MM.1S (cell line): Measurements from ENCODE around the gene XYLT1.

Experiments used
- DNase-seq: peaks from one replicate; pipeline ENCODE4 v3.0.0-alpha.2; 2015
- H2AFZ ChIP-seq: fragments of 300-600 bp; sonication (generic); 2 replicates; pipeline ENCODE4 v1.6.0; 2016; ENCODE audit warnings: antibody characterized with exemption, low read length
- H3F3A ChIP-seq: fragments of 300-600 bp; sonication (generic); 2 replicates; pipeline ENCODE4 v1.6.1; 2016; ENCODE audit warnings: mild to moderate bottlenecking, antibody characterized with exemption, low read length, moderate library complexity, mixed read lengths; ENCODE audit not compliant: insufficient read depth
- H3K27ac ChIP-seq: fragments of 300-600 bp; sonication (generic); 2 replicates; pipeline ENCODE4 v1.5.1; 2016; ENCODE audit warnings: mild to moderate bottlenecking, low read length
- H3K27me3 ChIP-seq: fragments of 300-600 bp; sonication (generic); replicated peaks from 2 replicates; pipeline ENCODE4 v1.6.0; 2016; ENCODE audit warnings: low read length; ENCODE audit not compliant: insufficient read depth
- H3K36me3 ChIP-seq: fragments of 300-600 bp; sonication (generic); replicated peaks from 2 replicates; pipeline ENCODE4 v1.6.1; 2016; ENCODE audit warnings: mild to moderate bottlenecking, low read length, mixed read lengths; ENCODE audit not compliant: insufficient read depth
- H3K4me1 ChIP-seq: fragments of 300-600 bp; sonication (generic); 2 replicates; pipeline ENCODE4 v1.6.1; 2016; ENCODE audit warnings: low read length, mixed read lengths
- H3K4me2 ChIP-seq: fragments of 300-600 bp; sonication (generic); 2 replicates; pipeline ENCODE4 v1.6.0; 2016; ENCODE audit warnings: low read depth, low read length
- H3K4me3 ChIP-seq: fragments of 300-600 bp; sonication (generic); 2 replicates; pipeline ENCODE4 v1.5.1; 2016; ENCODE audit warnings: low read length, mixed read lengths
- H3K79me2 ChIP-seq: fragments of 300-600 bp; sonication (generic); 2 replicates; pipeline ENCODE4 v1.6.1; 2016; ENCODE audit warnings: mixed run types, low read length, mixed read lengths
- H3K9ac ChIP-seq: fragments of 300-600 bp; sonication (generic); 2 replicates; pipeline ENCODE4 v1.6.1; 2016; ENCODE audit warnings: low read length, mixed read lengths
- H3K9me2 ChIP-seq: fragments of 300-600 bp; sonication (generic); replicated peaks from 2 replicates; pipeline ENCODE4 v1.6.1; 2016; ENCODE audit warnings: mild to moderate bottlenecking, low read length, mixed read lengths; ENCODE audit not compliant: insufficient read depth
- H3K9me3 ChIP-seq: fragments of 300-600 bp; sonication (generic); replicated peaks from 2 replicates; pipeline ENCODE4 v1.6.1; 2016; ENCODE audit warnings: mild to moderate bottlenecking, low read length, mixed read lengths; ENCODE audit not compliant: insufficient read depth
- H4K20me1 ChIP-seq: fragments of 300-600 bp; sonication (generic); 2 replicates; pipeline ENCODE4 v1.6.1; 2016; ENCODE audit warnings: mild to moderate bottlenecking, low read length, moderate library complexity, mixed read lengths; ENCODE audit not compliant: insufficient read depth
- EZH2 ChIP-seq: fragments of 300-600 bp; sonication (generic); optimal IDR thresholded peaks from 2 replicates; pipeline ENCODE3; 2017; ENCODE audit warnings: low read depth, mild to moderate bottlenecking, antibody characterized with exemption, low read length, mixed read lengths
- EZH2phosphoT487 ChIP-seq: fragments of 300-600 bp; sonication (generic); IDR thresholded peaks from 2 replicates; pipeline ENCODE4 v1.6.1; 2018; ENCODE audit warnings: antibody characterized with exemption, low read length
- TF ChIP-seq, protein P1 (sequence below): fragments of 300-600 bp; sonication (generic); IDR thresholded peaks from 2 replicates; pipeline ENCODE4 v1.5.1; 2016; ENCODE audit warnings: antibody characterized with exemption, low read length, mixed read lengths

XYLT1 gene

GRCh38 chr16:17369421-17370222 lies 101.1 kb downstream of the XYLT1 start:
- no peaks in the 10 kb centered on the region for H3K9me3 ChIP-seq
- H3K27ac ChIP-seq, result peak overlapping the region; percentile 80
- peak overlapping the region; percentile 44 for H3K4me3 ChIP-seq
- no peaks in the 10 kb centered on the region for H3K27me3 ChIP-seq
- no peaks in the 10 kb centered on the region for H3K9me2 ChIP-seq
- no peaks in the 10 kb centered on the region for H4K20me1 ChIP-seq
- H3K4me2 ChIP-seq, result peak overlapping the region; percentile 65
- H3K9ac ChIP-seq, result peak overlapping the region; percentile 23; the same call in 1 of the 2 replicates
- DNase-seq, result peak; percentile 68
- peaks cover 17% of the 10 kb centered on the region for H3F3A ChIP-seq
- H2AFZ ChIP-seq, result peak overlapping the region; percentile 52
- TF ChIP-seq, protein P1, sequence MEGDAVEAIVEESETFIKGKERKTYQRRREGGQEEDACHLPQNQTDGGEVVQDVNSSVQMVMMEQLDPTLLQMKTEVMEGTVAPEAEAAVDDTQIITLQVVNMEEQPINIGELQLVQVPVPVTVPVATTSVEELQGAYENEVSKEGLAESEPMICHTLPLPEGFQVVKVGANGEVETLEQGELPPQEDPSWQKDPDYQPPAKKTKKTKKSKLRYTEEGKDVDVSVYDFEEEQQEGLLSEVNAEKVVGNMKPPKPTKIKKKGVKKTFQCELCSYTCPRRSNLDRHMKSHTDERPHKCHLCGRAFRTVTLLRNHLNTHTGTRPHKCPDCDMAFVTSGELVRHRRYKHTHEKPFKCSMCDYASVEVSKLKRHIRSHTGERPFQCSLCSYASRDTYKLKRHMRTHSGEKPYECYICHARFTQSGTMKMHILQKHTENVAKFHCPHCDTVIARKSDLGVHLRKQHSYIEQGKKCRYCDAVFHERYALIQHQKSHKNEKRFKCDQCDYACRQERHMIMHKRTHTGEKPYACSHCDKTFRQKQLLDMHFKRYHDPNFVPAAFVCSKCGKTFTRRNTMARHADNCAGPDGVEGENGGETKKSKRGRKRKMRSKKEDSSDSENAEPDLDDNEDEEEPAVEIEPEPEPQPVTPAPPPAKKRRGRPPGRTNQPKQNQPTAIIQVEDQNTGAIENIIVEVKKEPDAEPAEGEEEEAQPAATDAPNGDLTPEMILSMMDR, result no peak
- TF ChIP-seq EZH2phosphoT487 (no peak), EZH2 (no peak)
- peaks cover 22% of the 10 kb centered on the region for H3K4me1 ChIP-seq
- H3K79me2 ChIP-seq, result peaks cover 84% of the 10 kb centered on the region
- H3K36me3 ChIP-seq, result no peaks in the 10 kb centered on the region

DNA sequence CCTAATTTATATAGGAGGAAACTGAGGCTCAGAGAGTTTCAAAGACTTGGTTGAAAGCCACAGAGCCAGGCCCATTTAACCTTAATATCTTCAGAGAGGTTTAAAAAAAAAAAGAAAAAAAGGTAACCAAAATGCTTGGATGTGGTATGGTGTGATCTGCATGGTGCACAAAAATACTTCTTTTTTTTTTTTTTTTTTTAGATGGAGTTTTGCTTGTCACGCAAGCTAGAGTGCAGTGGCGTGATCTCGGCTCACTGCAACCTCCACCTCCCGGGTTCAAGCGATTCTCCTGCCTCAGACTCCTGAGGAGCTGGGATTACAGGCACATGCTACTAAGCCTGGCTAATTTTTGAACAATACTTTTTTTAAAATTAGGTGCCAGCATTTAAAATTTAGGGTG lies 101.8 kb downstream of the XYLT1 start:
- no peaks in the 10 kb centered on the region for H3K9me2 ChIP-seq
- no peak for DNase-seq
- H3F3A ChIP-seq, result peaks cover 17% of the 10 kb centered on the region
- H3K27ac ChIP-seq, result peak overlapping the region; percentile 80; the same call in 1 of the 2 replicates
- H3K4me2 ChIP-seq, result peak overlapping the region; percentile 65
- H3K4me1 ChIP-seq, result peaks cover 22% of the 10 kb centered on the region
- H3K4me3 ChIP-seq, result peak overlapping the region; percentile 44; the same call in 1 of the 2 replicates
- H3K79me2 ChIP-seq, result peaks cover 87% of the 10 kb centered on the region
- H3K9ac ChIP-seq, result no peak overlapping the region
- TF ChIP-seq, protein P1, result no peak
- TF ChIP-seq EZH2 (no peak), EZH2phosphoT487 (no peak)
- H3K27me3 ChIP-seq, result no peaks in the 10 kb centered on the region
- no peak overlapping the region for H2AFZ ChIP-seq
- H3K36me3 ChIP-seq, result no peaks in the 10 kb centered on the region
- no peaks in the 10 kb centered on the region for H3K9me3 ChIP-seq
- H4K20me1 ChIP-seq, result no peaks in the 10 kb centered on the region

GRCh38 chr16:17368446-17368845 lies 102.3 kb downstream of the XYLT1 start:
- peaks cover 84% of the 10 kb centered on the region for H3K79me2 ChIP-seq
- H3K36me3 ChIP-seq, result no peaks in the 10 kb centered on the region
- no peaks in the 10 kb centered on the region for H3K9me3 ChIP-seq
- peaks cover 22% of the 10 kb centered on the region for H3K4me1 ChIP-seq
- H2AFZ ChIP-seq, result no peak overlapping the region
- no peak overlapping the region for H3K4me3 ChIP-seq
- no peak overlapping the region for H3K4me2 ChIP-seq
- no peaks in the 10 kb centered on the region for H3K9me2 ChIP-seq
- H4K20me1 ChIP-seq, result no peaks in the 10 kb centered on the region
- no peak for DNase-seq
- H3K27me3 ChIP-seq, result no peaks in the 10 kb centered on the region
- no peak overlapping the region for H3K9ac ChIP-seq
- peaks cover 17% of the 10 kb centered on the region for H3F3A ChIP-seq
- H3K27ac ChIP-seq, result no peak overlapping the region
- TF ChIP-seq EZH2 (no peak), EZH2phosphoT487 (no peak)
- TF ChIP-seq, protein P1, result no peak
